Measurements from ENCODE around the gene CCDC148.
"Not testable (repeated sequence)": the region's sequence is repeated elsewhere in the genome, so short reads cannot be mapped to it uniquely, and the experiment has no call there.

Gene CCDC148

DNA sequence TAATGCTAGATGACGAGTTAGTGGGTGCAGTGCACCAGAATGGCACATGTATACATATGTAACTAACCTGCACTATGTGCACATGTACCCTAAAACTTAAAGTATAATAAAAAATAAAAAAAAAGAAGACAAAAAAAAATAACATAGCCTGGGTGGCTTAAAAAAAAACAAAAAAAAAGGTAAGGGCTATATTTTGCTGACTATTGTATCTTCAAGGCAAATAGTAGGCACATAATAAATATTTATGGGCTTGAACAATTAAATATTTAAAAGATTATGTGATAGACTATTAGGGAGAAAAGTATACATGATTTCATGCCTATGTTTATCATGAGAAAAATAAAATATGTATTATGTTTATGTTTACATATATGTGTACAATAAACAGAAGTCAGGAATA, 99.4 kb downstream of the CCDC148 start:
- no peak for DNase-seq (ENCODE audit: low read depth)

DNA sequence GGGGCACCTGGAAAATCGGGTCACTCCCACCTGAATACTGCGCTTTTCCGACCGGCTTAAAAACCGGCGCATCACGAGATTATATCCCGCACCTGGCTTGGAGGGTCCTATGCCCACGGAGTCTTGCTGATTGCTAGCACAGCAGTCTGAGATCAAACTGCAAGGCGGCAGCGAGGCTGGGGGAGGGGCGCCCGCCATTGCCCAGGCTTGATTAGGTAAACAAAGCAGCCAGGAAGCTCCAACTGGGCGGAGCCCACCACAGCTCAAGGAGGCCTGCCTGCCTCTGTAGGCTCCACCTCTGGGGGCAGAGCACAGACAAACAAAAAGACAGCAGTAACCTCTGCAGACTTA, 105.1 kb downstream of the CCDC148 start:
- DNase-seq (ENCODE audit: low read depth): not testable (repeated sequence)

DNA sequence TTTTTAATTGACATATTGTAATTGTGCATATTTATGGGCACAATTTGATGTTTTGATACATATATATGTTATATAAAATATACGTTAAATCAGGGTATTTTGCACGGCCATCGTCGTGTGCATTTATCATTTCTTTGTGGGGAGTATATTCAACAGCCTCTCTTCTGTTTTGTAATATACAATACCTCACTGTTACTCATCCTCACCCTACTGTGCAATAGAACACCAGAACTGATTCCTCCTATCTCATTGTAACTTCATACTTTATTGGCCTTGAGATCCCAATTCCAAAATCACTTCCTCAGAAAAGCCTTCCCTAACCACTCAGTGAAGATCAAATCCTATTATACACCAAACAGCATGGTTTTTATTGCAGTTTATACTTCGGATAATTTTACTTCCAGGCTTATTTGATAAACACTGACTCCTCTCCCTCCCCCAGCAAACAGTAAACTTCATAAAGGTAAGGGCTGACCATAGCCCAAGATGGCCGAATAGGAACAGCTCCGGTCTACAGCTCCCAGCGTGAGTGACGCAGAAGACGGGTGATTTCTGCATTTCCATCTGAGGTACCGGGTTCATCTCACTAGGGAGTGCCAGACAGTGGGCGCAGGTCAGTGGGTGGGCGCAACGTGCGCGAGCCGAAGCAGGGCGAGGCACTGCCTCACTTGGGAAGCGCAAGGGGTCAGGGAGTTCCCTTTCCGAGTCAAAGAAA, 105.6 kb downstream of the CCDC148 start:
- not testable (repeated sequence) for DNase-seq (ENCODE audit: low read depth)

DNA sequence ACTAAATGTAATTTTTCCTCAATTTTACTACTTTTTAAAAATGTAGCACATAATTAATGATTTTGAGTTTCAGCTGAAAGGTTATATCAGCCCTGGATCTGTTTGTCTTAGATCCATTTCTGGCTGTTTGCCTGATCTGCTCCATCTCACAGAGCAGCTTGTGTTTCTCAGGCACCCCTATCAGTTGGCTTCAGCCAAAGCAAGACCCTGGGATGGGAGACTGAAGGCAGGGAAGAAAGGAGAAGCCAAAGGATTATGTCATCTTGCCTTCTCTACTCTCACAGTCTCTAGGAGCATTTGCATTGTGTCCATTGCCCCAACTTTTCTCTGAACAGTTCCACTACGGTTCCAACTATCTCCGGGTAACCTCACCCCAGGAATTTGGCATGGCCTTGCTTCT, 110.5 kb downstream of the CCDC148 start:
- no peak for DNase-seq (ENCODE audit: low read depth)

DNA sequence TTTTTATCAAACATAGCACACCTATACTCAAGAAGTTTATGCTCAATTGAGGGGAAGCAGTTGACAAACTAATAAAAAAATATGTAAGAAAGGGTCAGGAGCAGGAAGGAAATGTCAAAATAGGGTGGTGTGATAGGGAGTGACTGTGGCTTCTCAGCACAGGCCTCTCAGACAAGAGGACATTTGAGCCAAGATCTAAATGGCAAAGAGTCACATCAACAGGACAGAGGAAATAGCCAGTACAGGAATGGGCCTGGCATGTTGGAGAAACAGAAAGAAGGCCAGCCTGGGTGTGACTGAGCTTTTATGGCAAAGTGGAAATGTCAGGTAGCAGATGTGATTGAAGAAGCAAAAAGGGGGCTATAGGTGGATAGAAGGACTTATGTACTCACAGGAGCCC, 117.0 kb downstream of the CCDC148 start:
- no peak for DNase-seq (ENCODE audit: low read depth)

DNA sequence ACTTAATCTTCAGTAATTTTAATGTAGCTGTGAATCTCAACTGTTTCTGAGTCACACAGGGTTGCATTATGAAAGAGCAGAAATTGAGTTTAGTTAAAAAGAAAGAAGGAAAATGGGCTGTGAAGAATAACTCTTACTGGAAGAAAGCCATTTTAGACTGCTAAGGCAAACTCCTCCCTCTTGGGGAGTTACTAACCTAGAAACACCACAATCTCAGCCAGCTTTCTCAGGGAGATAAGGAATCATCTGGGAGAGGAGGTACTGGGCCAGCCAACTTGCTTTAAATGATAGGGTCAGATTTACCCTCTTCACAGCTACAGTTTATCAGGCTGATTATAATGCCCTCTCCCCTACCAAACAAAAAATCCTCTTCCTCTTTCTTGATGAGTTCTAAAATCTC, 119.5 kb downstream of the CCDC148 start:
- no peak for DNase-seq (ENCODE audit: low read depth)

DNA sequence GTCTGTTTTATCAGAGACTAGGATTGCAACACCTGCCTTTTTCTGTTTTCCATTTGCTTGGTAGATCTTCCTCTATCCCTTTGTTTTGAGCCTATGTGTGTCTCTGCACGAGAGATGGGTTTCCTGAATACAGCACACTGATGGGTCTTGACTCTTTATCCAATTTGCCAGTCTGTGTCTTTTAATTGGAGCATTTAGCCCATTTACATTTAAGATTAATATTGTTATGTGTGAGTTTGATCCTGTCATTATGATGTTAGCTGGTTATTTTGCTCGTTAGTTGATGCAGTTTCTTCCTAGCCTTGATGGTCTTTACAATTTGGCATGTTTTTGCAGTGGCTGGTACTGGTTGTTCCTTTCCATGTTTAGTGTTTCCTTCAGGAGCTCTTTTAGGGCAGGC, 124.8 kb downstream of the CCDC148 start:
- not testable (repeated sequence) for DNase-seq (ENCODE audit: low read depth)

DNA sequence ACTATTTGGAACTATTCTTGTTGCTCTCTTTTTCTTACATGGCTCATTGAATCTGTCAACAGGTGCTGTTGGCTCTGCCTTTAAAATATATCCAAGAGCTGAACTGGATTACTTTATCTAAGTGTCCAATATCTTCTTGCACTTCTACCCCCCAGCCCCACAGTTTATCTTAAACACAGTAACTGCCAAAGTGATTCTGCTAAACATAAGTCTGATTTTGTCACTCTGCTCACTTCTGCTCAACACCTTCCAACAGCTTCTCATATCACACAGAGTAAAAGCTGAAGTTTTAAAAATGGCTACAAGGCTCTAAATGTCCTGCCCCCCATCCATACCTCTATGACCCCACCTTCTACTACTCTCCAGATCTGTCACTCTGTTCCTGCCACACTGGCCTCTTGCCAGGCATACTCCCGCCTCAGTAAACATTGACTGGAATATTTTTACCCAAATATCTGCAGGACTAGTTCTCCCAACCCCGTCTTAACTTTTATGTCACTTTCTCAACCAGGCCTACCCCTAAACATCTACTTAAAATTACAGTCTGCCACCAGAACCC, 130.7 kb downstream of the CCDC148 start:
- no peak for DNase-seq (ENCODE audit: low read depth)

DNA sequence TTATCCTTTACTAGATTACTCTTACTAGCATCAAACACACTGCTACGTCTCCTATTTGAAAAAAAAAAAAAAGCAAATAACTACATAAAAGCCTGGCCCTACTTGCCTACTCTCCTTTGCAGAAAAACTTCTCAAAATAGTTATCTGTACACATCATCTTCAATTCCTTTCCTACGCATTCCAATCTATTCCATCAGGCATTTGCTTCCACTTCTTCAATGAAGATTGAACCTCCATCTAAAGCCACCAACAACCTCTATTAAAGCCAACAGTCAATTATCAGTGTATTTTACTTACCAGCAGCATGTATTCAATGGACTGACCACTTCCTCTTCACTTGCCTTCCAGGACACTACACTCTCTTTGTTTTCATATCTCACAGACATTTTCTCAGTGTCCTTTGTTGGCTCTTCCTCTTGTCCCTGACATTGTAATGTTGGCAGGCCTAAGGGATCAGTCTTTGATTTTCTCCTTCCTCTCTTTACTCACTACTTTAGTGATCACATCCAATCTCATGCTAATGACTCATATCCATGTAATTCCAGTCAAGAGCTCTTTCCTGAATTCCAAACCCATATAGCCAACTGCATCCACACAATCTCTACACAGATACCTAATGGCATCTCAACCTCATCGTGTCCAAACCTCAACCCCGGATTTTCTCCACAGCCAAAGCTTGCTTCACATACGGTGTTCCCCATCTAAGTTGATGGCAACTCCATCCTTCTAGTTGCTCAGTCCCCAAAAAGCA, 131.3 kb downstream of the CCDC148 start:
- DNase-seq (ENCODE audit: low read depth): peak; percentile 41

DNA sequence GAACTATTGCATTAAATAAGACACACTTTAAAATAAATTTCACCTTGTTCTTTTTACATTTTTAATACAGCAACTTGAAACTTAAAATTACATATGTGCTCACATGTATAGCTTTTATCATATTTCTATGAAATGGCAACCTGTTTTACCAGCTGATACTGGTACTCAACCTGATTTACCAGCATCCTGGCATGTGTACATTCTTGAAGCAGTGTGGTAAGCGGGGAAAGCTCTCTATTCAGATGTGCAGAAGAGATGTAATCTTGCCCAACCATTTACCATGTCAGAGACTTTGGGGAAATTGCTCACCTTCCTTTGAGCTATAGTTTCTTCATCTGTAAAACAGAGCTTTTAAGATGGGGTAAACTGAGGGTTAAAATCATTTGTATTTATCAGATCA, 133.2 kb downstream of the CCDC148 start:
- DNase-seq (ENCODE audit: low read depth): no peak

DNA sequence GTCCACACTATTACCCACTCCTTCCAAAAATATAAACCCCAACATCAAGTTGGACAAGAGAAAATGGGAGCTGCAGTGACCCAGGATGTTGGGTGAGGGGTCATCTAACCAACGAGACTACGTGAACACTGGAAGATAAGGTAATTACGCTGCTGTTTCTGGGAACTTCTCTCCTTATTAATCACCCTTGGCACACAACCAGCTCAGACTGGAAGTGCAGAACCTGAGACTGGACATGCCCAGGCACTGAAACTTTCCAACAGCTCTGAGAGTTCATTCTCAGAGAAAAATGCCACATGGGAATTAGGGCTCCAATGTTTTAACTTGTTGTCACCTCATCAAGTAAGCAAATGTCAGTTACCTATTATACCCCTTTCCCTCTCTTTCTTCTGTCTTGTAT, 135.3 kb downstream of the CCDC148 start:
- peak; percentile 78 for DNase-seq (ENCODE audit: low read depth)

DNA sequence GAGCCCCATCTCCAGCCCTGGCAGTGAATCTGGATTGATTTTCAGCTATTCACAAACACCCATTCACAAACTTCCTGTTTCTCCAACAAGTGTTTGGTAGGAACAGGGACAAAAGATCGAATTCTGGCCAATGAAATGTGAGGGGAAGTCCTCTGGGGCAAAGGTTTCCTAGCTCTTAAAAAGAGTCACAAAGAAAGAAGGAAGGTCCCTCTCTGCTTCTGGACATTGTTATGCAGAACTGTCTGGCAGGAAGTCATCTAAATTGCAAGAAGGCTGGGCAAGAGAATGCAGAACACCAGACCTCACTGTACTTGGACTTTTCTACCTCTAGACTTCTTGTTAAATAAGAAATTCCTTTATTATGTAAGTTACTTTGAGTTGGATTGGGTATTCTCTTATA, 137.3 kb downstream of the CCDC148 start:
- no peak for DNase-seq (ENCODE audit: low read depth)

DNA sequence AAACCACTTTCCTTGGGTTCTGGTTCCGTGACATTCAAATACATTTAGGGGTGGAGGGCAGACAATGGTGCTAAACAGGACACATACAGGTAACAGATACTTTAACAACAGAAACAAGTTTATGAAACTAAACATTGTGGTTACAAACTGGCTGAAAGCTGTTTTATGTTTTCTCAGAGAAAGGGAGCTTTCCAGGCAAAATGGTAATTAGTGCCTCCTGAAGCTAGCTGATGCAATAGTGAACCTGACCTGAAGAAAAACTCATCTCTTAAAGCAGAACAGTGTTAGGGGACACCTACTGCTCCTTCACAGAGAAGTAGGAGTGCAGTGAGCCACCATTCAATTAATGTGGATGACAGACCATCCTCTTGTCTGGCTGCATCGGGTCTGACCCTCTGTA, 138.9 kb downstream of the CCDC148 start:
- DNase-seq (ENCODE audit: low read depth): no peak

DNA sequence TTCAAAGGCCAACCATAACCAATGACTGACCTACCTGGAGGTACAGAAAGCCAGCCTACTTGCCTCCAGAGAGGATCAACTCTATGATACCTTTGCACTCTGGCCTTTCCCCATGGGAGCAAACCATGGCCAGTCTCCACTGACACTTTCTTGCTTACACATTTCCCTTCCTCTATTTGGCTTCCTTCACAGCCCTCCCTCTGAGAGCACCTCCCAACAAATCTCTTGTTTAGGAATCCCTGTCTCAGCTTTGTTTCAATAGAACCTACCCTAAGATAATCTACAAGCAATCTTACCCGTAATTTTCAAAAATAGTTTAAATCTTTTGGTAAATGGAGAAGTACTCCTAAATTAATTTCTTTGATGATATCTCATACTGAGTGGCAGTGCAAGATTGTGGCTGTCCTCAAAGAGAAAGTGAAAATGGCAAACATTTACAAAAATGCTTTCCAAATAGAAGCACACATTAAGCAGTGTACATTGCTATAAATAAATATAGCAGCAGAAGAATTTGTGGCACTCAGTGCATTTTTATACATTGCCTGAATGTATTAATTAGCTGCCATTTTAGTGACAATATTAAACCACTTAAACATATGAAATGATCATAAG, 140.6 kb downstream of the CCDC148 start:
- no peak for DNase-seq (ENCODE audit: low read depth)

DNA sequence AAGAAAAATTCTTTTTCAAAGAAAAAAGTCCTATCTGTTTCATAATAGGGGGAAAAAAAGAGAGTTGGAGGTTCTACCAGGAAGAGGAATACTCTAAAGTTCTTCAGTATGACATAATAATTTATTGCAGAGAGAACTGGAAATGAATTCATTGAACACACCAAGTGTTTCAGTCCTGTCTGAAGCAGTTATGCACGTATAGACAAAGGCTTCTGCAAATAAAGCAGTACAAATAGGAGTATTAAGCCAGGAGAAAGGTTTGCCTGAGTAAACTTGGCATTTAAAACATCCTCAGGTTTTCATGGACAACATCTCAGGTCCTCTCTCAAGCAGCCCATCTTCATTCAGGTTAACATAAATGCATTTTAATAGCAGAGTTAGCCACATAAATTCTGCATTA, 141.6 kb downstream of the CCDC148 start:
- DNase-seq (ENCODE audit: low read depth): no peak

DNA sequence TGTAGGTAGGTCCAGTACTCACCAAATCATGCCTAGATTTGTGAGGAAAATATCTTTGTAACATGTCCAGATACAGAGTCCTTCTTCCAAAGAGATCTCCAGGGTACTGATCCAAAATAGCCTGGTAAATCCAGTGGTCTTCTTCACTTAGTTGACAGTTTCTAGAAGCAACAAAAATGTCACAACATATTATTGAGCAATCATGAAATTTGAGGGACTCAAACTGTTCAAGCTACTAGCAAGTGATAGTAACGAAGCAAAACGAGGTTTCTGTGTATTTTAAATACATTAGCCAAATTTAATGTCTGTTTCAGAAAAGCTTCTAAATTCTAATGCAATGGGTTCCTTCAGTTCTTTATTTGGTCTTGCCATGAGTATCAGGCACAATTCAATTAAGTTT, 142.8 kb downstream of the CCDC148 start:
- DNase-seq (ENCODE audit: low read depth): no peak

DNA sequence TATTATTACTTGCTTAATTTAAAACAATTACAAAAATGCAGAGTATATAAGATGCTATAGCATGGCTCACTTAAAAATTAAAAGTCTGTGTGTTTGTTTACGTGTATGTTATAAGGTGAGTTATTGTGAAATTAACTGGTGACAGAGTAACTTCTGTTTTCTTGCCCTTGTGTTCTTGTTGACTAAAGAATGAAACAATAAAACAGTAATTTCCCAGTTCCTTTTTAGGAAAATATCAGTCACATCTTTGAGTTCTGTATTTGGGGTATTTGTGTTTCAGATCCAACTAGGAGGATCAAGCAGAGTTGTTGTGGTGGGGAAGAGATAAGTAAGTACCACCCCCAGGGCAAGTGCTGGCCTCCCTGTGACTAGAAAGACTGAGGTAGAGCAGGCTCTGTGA, 143.6 kb downstream of the CCDC148 start:
- DNase-seq (ENCODE audit: low read depth): no peak

DNA sequence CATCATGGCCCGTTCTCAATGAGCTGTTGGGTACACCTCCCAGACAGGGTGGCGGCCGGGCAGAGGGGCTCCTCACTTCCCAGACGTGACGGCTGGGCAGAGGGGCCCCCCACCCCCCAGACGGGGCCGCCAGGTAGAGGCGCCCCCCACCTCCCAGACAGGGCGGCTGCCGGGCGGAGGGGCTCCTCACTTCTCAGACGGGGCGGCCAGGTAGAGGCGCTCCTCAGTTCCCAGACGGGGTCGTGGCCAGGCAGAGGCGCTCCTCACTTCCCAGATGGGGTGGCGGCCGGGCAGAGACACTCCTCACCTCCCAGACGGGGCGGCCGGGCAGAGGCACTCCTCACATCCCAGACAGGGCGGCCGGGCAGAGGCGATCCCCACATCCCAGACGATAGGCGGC, 146.1 kb downstream of the CCDC148 start:
- not testable (repeated sequence) for DNase-seq (ENCODE audit: low read depth)

DNA sequence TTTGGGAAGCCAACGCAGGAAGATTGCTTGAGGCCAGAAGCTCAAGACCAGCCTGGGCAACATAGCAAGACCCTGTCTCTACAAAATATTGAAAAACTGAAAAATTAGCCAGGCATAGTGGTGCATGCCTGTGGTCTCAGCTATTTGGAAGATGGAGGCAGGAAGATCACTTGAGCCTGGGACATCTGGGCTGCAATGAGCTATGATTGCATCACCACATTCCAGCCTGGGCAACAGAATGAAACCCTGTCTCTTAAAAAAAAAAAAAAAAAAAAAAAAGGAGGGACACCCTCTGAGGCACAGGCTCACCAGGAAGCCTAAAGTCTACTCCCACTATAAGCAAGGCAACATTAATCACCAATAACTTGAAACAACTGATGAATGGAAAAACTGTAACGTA, 151.1 kb downstream of the CCDC148 start:
- DNase-seq (ENCODE audit: low read depth): peak; percentile 17

DNA sequence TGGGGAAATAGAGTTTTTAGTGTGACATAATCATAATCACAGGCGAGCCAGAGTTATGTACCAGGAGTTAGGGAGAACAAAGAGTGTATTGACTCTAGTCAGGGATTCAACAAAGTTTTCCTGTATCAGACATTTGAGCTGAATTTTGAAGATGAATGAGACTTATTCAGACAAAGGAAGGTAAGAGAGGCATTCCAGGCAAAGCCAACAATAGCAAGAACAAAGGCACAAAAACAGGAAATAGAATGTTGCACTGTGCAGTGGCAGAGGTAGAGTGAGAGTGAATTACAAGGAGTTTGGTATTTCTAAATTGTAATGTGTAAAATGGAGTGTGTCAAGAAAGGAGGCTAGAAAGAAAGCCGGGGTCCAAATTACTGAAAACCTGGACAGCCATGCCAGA, 156.2 kb downstream of the CCDC148 start:
- DNase-seq (ENCODE audit: low read depth): no peak

DNA sequence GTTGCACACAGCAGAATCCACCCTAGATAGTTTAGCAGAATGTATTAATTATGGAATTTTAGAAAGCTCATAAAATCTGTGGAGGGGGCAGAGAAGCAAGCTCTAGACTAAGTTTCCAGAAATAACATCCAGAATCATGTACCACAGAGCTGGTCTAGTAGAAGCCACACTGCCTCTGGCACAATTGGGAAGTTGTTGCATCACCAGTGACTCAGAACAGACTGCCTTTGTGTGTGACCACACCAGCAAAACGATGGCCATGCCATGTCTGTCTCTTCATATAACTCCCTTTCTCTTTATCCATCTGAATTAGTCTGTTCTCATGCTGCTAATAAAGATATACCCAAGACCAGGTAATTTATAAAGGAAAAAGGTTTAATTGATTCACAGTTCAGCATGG, 158.9 kb downstream of the CCDC148 start:
- peak; percentile 7 for DNase-seq (ENCODE audit: low read depth)

DNA sequence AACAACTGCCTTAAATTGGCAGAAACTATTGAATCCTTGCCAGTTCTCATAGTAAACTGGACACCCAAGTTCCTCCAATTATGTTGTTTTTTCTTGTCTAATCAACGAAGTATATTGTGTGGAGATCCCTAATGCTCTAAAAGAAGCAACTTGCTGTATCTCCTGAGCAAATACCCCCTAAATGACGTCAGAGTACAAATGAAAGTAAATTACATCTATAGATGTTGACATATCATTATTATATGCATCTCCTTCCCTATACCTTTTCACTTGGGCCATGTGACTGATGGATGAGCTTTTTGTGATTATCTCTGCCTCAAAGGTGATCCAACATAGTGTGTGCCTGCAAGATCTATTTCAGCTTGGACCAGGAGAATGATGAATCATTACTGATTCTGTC, 159.4 kb downstream of the CCDC148 start:
- DNase-seq (ENCODE audit: low read depth): no peak

DNA sequence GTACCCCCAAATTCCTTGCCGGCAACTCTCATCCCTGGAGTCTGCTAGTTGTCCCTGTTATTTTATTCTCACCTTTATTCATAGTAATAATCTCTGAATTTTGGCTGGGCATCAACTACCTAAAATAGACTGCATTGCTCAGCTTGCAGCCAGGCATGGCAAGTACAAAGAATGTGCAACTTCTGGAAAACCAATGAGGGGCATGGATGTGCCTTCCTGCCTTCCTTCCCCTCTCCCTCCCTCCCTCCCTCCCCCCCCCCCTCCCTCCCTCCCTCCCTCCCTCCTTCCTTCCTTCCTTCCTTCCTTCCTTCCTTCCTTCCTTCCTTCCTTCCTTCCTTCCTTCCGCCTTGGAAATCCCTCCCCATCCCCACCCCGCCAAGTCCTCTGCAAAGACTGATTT, 162.8 kb downstream of the CCDC148 start:
- DNase-seq (ENCODE audit: low read depth): no peak

All from iris pigment epithelial cell (primary cell).